GM18508 (cell line): ENCODE results near the gene GPSM1.

ENCODE experiments used
- ATAC-seq: cut with Tn5 transposase; IDR thresholded peaks from one replicate; pipeline ENCODE4 v1.9.1; 2021; ENCODE audit warnings: moderate number of reproducible peaks; ENCODE audit not compliant: insufficient read depth, unreplicated experiment

Gene GPSM1

GRCh38 chr9:136289651-136290507, 37.5 kb upstream of the GPSM1 start:
- no peak for ATAC-seq

DNA sequence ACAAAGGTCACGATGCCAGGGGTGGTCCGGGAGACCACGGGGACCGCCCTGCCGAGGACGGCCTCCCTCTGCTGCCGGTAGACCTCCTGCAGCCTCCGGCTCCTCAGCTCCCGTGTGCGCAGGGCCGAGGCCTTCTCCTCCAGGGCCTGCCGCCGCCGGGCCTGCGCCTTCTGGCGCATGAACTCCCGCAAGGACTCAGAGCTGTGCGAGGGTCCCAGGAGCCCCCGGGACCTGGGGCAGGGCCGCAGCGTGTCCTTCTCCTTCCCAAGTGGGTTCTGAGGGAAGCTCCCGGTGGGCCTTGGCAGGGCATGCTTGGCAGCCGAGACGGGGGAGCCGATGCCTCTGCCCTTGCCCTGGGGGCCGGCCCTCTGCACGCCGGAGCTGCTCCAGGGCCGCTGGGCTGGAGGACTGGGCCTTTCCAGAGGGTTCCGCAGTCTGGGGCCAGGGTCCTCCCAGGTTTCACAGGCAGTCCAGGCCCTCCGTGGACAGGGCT, 36.8 kb upstream of the GPSM1 start:
- ATAC-seq = no peak

DNA sequence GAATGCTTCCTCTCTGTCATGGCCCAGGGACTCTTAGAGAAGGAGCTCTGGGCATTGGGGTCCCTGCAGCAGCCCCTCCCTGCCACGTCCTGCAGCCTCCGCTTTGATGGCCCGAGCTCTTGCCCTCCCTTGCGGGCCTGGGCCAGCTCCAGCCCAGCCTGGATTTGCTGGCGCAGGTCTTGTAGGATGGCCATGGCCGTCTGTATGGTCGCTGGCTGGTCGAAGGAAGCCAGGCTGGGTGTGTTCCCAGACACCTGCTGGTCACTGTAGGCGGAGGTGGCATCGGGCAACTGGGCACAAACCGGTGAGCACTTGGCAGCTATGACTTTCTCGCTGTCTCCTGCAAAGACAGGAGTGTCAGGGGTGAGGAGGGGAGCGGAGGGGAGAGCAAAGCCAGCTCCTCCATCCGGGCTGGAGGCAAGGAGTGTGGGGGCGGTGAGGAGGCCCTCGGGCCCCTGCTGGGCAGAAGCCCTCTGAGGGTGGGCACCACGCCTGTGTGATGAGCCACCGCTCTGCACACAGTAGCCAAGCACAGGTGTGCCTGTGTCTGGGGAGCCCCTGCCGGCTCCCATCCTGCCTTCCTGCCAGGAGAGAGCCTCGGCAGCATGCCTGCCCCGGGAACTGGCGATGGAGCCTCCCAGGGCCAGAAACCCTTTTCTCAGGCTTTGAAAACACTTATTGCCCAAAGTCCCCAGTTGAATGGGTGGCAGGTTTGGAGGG, 35.9 kb upstream of the GPSM1 start:
- ATAC-seq = no peak

GRCh38 chr9:136292026-136292538, 35.3 kb upstream of the GPSM1 start:
- ATAC-seq = no peak

DNA sequence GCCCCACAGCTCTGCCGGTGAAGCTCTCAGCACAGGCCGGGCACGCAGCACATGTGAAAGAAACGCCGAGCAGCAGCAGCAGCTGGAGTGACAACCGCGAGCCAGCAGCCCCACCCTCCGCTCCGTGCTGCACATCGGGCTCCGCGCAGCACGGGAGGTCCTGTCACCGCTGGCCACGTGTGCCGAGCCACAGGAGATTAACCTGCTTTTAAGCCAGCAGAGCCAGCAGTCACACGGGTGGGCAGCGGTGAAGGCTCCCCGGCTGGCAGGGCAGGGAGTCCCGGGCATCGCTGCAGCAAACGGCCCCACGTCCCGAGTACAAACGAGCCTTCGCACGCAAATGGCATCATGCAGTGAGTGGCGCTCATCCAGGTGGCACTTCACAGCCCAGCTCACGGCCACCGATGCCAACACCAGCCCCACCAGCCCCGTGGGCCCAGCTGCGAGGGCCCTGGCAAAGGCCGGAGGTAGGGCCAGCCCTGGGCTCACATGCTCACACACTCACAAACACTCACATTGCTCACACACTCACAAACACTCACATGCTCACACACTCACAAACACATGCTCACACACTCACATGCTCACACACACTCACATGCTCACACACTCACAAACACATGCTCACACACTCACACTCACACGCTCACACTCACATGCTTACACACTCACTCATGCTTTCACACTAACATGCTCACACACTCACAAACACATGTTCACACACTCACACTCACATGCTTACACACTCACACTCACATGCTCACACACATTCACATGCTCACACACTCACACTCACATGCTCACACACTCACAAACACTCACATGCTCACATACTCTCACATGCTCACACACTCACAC, 34.5 kb upstream of the GPSM1 start:
- ATAC-seq = no peak

DNA sequence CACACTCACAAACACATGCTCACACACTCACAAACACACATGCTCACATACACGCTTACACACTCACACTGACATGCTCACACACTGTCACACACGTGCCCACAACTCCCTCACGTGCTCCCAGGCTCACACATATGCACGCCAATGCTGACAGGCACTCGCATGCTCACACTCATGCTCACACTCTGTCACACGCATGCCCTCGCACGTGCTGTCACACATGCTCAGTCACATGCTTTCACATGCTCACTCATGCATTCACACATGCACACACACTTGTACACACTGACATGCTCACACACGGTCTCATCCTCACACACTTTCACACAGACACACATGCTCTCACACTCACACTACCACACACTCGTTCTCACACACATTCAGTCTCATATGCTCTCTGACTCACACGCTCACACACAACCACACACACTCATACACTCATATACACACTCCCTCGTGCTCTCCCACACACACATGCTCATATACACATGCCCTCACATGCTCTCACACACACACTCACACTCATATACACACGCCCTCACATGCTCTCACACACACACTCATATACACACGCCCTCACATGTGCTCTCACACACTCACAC, 33.8 kb upstream of the GPSM1 start:
- no peak for ATAC-seq

DNA sequence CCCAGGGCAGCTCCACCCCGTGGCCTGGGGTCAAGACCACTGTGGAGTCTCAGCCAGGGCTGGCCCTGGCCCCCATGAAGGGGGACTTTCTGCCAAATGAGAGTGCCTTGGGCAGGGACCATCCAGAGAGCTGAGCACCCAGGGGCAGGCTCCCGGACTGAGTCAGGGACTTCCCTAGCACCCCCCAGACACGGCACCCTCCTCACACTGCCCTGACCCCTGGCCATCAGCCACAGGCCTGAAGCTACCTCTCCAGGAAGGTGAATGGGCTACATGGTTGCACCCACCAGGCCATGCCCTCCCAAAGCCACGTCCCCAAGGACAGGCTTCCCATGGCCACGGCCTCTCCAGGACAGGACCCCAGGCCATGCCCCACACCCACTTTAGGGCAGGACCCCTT, 32.9 kb upstream of the GPSM1 start:
- no peak for ATAC-seq

GRCh38 chr9:136295055-136295454, 32.3 kb upstream of the GPSM1 start:
- ATAC-seq = no peak

DNA sequence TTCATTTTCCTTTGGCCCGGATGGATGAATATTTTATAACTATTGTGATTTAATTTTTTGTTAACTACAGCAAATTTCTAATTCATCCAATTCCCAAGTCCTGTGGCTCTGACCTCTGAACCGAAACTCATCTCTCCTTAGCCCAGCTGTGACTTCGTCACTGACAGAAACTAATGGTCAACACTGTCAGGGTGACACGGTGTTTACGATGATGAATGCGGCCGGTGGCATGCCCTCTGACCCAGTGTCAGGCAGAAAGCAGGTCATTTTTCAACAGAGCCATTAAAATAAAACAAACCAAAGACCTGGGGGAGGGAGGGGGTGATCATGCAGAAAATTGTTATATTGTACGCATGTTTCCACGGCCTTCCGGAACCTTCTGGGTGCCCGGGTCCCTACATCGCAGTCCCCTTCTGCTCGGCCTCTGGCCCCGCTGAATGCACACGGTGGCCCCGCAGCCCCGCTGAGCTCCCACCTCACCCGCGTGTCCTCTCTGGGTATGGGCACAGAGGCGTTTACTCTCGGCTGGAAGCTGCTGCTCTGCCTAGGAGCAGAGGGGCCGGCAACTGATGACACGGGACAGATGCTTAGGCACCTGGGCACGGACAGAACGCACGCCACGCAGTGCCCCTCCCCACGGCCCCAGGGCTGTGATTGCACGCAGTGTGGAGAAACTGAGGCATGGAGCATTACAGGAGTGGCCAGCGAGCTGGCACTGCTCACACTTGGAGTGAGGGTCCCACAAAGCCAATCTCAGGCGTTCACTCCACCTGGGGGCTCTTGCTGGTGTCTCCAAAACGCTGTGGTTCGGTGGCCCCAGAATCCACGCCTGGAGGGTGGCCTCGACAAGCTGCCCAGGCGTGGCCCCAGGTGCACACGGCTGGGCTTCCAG, 31.6 kb upstream of the GPSM1 start:
- ATAC-seq = no peak

DNA sequence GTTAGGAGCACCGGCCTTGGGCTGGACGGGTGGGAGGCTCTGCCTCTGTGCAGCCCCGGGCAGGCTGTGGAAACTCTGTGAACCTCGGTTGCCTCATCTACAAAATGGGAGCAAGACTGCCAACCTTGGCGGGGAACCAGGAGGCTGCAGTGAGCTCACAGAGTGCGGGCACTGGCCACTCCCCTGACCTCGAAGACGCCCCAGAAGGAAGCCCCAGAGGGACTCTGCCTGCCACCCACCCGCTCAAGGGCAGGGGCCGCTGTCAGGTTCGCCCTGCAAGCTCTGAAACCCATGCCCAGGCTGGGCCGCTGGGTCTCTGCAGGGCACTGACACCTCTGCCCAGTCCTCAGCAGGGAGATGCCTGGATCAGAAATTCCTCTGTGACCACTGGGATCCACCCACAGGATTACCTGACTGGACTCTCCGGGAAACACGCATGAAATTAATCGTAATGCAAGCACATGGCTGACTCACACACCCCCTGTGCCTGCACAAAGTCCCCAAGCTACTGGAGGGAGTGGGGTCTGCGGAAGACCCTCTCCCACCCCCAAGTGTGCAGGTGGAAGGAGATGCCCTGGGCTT, 30.8 kb upstream of the GPSM1 start:
- ATAC-seq = no peak

- ATAC-seq = no peak
Observed at GRCh38 chr9:136297016-136297691, 30.2 kb upstream of the GPSM1 start.

- no peak for ATAC-seq
Observed at GRCh38 chr9:136297766-136298735, 29.3 kb upstream of the GPSM1 start.

GRCh38 chr9:136299116-136299515, 28.2 kb upstream of the GPSM1 start:
- ATAC-seq = no peak

- ATAC-seq = no peak
Observed at GRCh38 chr9:136299541-136299940, 27.8 kb upstream of the GPSM1 start.

DNA sequence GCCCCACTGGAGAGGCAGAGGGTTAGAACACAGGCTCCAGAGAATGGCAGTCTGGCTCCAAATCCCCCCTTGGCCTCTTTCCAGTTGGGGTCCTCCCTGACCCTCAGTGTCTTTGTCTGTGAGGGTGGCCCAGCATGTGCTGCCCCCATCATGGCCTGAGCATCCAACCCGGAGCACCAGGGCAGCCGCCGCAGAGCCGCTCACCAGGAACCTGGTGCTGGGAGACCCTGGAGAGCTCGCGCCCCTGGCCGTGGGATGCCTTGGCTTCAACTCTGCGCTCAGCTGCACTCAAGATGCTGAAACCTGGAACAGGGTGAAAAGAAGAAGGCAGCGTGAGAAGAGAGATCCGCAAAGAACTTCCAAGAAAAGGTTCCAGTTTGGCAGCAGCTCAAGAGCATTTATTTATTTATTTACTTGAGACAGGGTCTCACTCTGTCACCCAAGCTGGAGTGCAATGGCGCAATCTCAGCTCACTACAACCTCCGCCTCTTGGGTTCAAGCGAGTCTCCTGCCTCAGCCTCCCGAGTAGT, 27.3 kb upstream of the GPSM1 start:
- ATAC-seq = no peak

GRCh38 chr9:136300866-136301265, 26.5 kb upstream of the GPSM1 start:
- no peak for ATAC-seq

DNA sequence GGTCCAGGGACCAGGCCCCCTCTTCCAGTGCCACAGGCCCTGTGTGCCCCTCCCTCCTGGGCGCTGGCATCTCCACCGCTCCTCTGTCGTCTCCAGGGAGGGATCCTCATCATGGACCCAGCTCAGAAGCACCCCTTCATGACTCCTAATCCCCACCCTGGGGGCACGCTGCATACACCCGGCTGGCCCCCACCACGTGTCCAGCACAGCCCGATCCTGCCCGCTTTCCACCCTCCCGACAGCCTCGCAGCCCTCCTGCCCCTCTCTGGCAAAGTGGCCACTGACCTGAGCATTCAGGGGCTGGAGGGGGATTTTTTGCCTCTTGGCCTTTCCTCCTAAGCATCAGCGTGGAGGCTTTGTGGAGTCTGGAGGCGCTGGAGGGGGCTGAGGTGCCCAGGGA, 24.8 kb upstream of the GPSM1 start:
- ATAC-seq = no peak
